HL-60 (cell line): ENCODE measurements around the gene DNMT3L.

Source experiments
- GABPA ChIP-seq: IDR thresholded peaks from 2 replicates; pipeline ENCODE4 v1.6.1; 2012; ENCODE audit warnings: low read depth
- POLR2AphosphoS5 ChIP-seq: IDR thresholded peaks from 2 replicates; pipeline ENCODE4 v1.6.1; 2012; ENCODE audit warnings: low read depth
- TF ChIP-seq, protein P1 (sequence below): IDR thresholded peaks from one replicate; pipeline ENCODE4 v1.5.1; 2011; ENCODE audit warnings: low read length, control low read depth, inconsistent platforms; ENCODE audit not compliant: insufficient read depth
- TF ChIP-seq, protein P2 (sequence below): IDR thresholded peaks from 2 replicates; pipeline ENCODE4 v1.6.1; 2012; ENCODE audit warnings: low read depth; ENCODE audit not compliant: insufficient replicate concordance

DNA sequence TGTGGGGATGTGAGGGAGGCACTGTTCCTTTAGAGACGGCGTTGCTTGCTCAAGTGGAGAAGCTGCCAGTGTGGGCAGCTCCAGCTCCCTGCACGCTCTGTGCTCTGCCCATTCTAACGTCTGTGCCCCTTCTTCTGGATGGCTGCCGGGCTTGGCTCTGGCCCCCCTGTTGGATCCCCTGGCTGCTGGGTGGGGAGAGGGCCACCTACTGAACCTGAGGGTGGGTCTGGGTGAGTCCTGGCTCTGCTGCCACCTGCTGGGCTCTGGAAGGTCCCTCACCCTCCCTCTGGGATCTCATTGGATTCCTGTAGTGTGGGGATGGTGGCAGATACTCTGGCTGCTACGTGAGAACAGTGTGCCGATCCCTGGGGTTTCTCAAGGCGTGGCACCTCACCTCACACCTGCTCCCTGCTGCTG, 43.2 kb upstream of the DNMT3L start:
- TF ChIP-seq, protein P1, sequence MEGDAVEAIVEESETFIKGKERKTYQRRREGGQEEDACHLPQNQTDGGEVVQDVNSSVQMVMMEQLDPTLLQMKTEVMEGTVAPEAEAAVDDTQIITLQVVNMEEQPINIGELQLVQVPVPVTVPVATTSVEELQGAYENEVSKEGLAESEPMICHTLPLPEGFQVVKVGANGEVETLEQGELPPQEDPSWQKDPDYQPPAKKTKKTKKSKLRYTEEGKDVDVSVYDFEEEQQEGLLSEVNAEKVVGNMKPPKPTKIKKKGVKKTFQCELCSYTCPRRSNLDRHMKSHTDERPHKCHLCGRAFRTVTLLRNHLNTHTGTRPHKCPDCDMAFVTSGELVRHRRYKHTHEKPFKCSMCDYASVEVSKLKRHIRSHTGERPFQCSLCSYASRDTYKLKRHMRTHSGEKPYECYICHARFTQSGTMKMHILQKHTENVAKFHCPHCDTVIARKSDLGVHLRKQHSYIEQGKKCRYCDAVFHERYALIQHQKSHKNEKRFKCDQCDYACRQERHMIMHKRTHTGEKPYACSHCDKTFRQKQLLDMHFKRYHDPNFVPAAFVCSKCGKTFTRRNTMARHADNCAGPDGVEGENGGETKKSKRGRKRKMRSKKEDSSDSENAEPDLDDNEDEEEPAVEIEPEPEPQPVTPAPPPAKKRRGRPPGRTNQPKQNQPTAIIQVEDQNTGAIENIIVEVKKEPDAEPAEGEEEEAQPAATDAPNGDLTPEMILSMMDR, result peak; percentile 82
- TF ChIP-seq, protein P2, sequence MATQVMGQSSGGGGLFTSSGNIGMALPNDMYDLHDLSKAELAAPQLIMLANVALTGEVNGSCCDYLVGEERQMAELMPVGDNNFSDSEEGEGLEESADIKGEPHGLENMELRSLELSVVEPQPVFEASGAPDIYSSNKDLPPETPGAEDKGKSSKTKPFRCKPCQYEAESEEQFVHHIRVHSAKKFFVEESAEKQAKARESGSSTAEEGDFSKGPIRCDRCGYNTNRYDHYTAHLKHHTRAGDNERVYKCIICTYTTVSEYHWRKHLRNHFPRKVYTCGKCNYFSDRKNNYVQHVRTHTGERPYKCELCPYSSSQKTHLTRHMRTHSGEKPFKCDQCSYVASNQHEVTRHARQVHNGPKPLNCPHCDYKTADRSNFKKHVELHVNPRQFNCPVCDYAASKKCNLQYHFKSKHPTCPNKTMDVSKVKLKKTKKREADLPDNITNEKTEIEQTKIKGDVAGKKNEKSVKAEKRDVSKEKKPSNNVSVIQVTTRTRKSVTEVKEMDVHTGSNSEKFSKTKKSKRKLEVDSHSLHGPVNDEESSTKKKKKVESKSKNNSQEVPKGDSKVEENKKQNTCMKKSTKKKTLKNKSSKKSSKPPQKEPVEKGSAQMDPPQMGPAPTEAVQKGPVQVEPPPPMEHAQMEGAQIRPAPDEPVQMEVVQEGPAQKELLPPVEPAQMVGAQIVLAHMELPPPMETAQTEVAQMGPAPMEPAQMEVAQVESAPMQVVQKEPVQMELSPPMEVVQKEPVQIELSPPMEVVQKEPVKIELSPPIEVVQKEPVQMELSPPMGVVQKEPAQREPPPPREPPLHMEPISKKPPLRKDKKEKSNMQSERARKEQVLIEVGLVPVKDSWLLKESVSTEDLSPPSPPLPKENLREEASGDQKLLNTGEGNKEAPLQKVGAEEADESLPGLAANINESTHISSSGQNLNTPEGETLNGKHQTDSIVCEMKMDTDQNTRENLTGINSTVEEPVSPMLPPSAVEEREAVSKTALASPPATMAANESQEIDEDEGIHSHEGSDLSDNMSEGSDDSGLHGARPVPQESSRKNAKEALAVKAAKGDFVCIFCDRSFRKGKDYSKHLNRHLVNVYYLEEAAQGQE, result no peak
- no peak for TF ChIP-seq POLR2AphosphoS5
- no peak for TF ChIP-seq GABPA
